ENCODE data around the gene IFITM5. TPM values are rescaled to one million over a fixed set of nuclear protein-coding genes. Genes with fewer than 3 reads are reported as not detected.
"Not testable (repeated sequence)": the region's sequence is repeated elsewhere in the genome, so short reads cannot be mapped to it uniquely, and the experiment has no call there.

The IFITM5 gene
- total RNA-seq, 1 experiment from 2014 or later, result not detected

- BruUV-seq (replicated peaks); H3K9me3 ChIP-seq (ENCODE audit: control insufficient read depth, insufficient read depth, low read depth, low read length); H3K27me3 ChIP-seq (ENCODE audit: control insufficient read depth, insufficient read depth, low read length); DNase-seq (ENCODE audit: low read depth, low spot score); H3K36me3 ChIP-seq (ENCODE audit: control insufficient read depth, insufficient read depth, low read length); POLR2A ChIA-PET; in situ Hi-C loops (cut with HindIII; ENCODE audit: low pct_unique_long_range_greater_than_20kb, low sequenced_read_pairs): not testable (repeated sequence)
- ATAC-seq, result peak; percentile 12
- intact Hi-C loops (cut with micrococcal nuclease; ENCODE audit: unreplicated experiment), result loop anchor here (5.0 kb wide), 1 partner anchor 47 kb away; no protein-coding TSS in a partner anchor
- Histone ChIP-seq H3K27ac (ENCODE audit: low read length) (peak overlapping the region; percentile 82), H3K4me3 (ENCODE audit: low read depth in 2 of 2, low read length in 2 of 2) (peak overlapping the region; percentile 20 to 49), H3K4me1 (ENCODE audit: control insufficient read depth, insufficient read depth, low read length) (peaks cover 71% of the 10 kb centered on the region)
- CTCF ChIA-PET, result interaction anchor here (0.6 kb wide), 1 partner anchor 29 kb away, joined by 3 read pairs; no protein-coding TSS in a partner anchor
These were observed 10.8 kb upstream of the IFITM5 start for GRCh38 chr11:309979-310572.

GRCh38 chr11:308740-309665, 9.7 kb upstream of the IFITM5 start:
- H3K9me3 ChIP-seq (ENCODE audit: control insufficient read depth, insufficient read depth, low read depth, low read length); DNase-seq (ENCODE audit: low read depth, low spot score); H3K36me3 ChIP-seq (ENCODE audit: control insufficient read depth, insufficient read depth, low read length); H3K27me3 ChIP-seq (ENCODE audit: control insufficient read depth, insufficient read depth, low read length); in situ Hi-C loops (cut with HindIII; ENCODE audit: low pct_unique_long_range_greater_than_20kb, low sequenced_read_pairs); BruUV-seq (replicated peaks): not testable (repeated sequence)
- ChIA-PET POLR2A (interaction anchor here (0.6 kb wide), 1 partner anchor 20 kb away, joined by 7 read pairs; no protein-coding TSS in a partner anchor), CTCF (interaction anchor here (0.6 kb wide), 1 partner anchor 30 kb away, joined by 3 read pairs; no protein-coding TSS in a partner anchor)
- intact Hi-C loops (cut with micrococcal nuclease; ENCODE audit: unreplicated experiment), result loop anchor here (5.0 kb wide), 1 partner anchor 48 kb away; no protein-coding TSS in a partner anchor
- ATAC-seq, result peak; percentile 2; the same call in 1 of the 2 replicates
- Histone ChIP-seq H3K4me3 (ENCODE audit: low read depth in 2 of 2, low read length in 2 of 2) (peak overlapping the region; percentile 40 to 49), H3K4me1 (ENCODE audit: control insufficient read depth, insufficient read depth, low read length) (peaks cover 68% of the 10 kb centered on the region), H3K27ac (ENCODE audit: low read length) (peak overlapping the region; percentile 82)

- H3K27ac ChIP-seq (ENCODE audit: low read length), result peak within 1 kb of the TSS; percentile 90
- in situ Hi-C loops (cut with HindIII; ENCODE audit: low pct_unique_long_range_greater_than_20kb, low sequenced_read_pairs), result not testable (repeated sequence)
These were observed 8.7 kb upstream of the IFITM5 start, which contains the start of gene IFITM2 for GRCh38 chr11:307766-308708. Gene IFITM2, plus strand, starts transcription at chr11:307816. Its CDS starts 377 bp downstream, at chr11:308193.

GRCh38 chr11:306645-307371, 7.5 kb upstream of the IFITM5 start:
- Histone ChIP-seq H3K4me1 (ENCODE audit: control insufficient read depth, insufficient read depth, low read length) (peaks cover 46% of the 10 kb centered on the region), H3K4me3 (ENCODE audit: low read depth in 2 of 2, low read length in 2 of 2) (no peak overlapping the region), H3K27ac (ENCODE audit: low read length) (peak overlapping the region; percentile 90), H3K9me3 (ENCODE audit: control insufficient read depth, insufficient read depth, low read depth, low read length) (no peaks in the 10 kb centered on the region), H3K36me3 (ENCODE audit: control insufficient read depth, insufficient read depth, low read length) (no peaks in the 10 kb centered on the region), H3K27me3 (ENCODE audit: control insufficient read depth, insufficient read depth, low read length) (no peaks in the 10 kb centered on the region)
- BruUV-seq (replicated peaks), result no TSS peak
- in situ Hi-C loops (cut with HindIII; ENCODE audit: low pct_unique_long_range_greater_than_20kb, low sequenced_read_pairs) (no loop called here), intact Hi-C loops (cut with micrococcal nuclease; ENCODE audit: unreplicated experiment) (loop anchor here (5.0 kb wide), 1 partner anchor 50 kb away; no protein-coding TSS in a partner anchor)
- ChIA-PET POLR2A (interaction anchor here (2.0 kb wide), 1 partner anchor 49 kb away, joined by 5 read pairs; no protein-coding TSS in a partner anchor), CTCF (interaction anchor here (0.7 to 1.2 kb wide), 4 partner anchors 15 to 141 kb away, joined by 3 to 4 read pairs (median 3); no protein-coding TSS in a partner anchor)
- ATAC-seq (no peak), DNase-seq (ENCODE audit: low read depth, low spot score) (no peak)
- TF ChIP-seq TCF7L2 (IDR thresholded peaks at IDR 0.05; ENCODE audit: low read depth, low read length) (no peak), SIN3A (IDR thresholded peaks at IDR 0.05; ENCODE audit: borderline replicate concordance, insufficient read depth, low read depth, low read length) (no peak), POLR2AphosphoS5 (IDR thresholded peaks at IDR 0.05; ENCODE audit: low read depth, low read length) (no peak), REST (IDR thresholded peaks at IDR 0.05; ENCODE audit: insufficient read depth in 1 of 2, low read depth in 2 of 2, low read length in 1 of 2) (no peak)

More at GRCh38 chr11:307766-308708, 8.7 kb upstream of the IFITM5 start, which contains the start of gene IFITM2:
- H3K4me3 ChIP-seq (ENCODE audit: low read depth in 2 of 2, low read length in 2 of 2), result peak within 1 kb of the TSS; percentile 40 to 55
- H3K9me3 ChIP-seq (ENCODE audit: control insufficient read depth, insufficient read depth, low read depth, low read length); DNase-seq (ENCODE audit: low read depth, low spot score); H3K27me3 ChIP-seq (ENCODE audit: control insufficient read depth, insufficient read depth, low read length); CTCF ChIA-PET; H3K36me3 ChIP-seq (ENCODE audit: control insufficient read depth, insufficient read depth, low read length): not testable (repeated sequence)
- BruUV-seq (replicated peaks), result TSS peak; percentile 99
- POLR2A ChIA-PET, result interaction anchor here (0.6 kb wide), 1 partner anchor 19 kb away, joined by 7 read pairs; no protein-coding TSS in a partner anchor
- intact Hi-C loops (cut with micrococcal nuclease; ENCODE audit: unreplicated experiment), result loop anchor here (5.0 kb wide), 1 partner anchor 49 kb away; no protein-coding TSS in a partner anchor
- H3K4me1 ChIP-seq (ENCODE audit: control insufficient read depth, insufficient read depth, low read length), result peaks cover 58% of the 10 kb centered on the region
- peak; percentile 49 for ATAC-seq
